ENCODE results near the gene AHDC1.

Gene AHDC1

GRCh38 chr1:27563591-27564471 lies 40.1 kb downstream of the AHDC1 start:
- H3K27me3 ChIP-seq (ENCODE audit: insufficient read depth, low read length) = no peaks in the 10 kb centered on the region
- no peak overlapping the region for H2AFZ ChIP-seq (ENCODE audit: low read depth, low read length)
- H3K4me3 ChIP-seq (ENCODE audit: low read length) = no peak overlapping the region
- no peaks in the 10 kb centered on the region for H3K36me3 ChIP-seq (ENCODE audit: insufficient read depth, low read length)
- no peaks in the 10 kb centered on the region for H3K9me3 ChIP-seq (ENCODE audit: low read length)
- peaks cover 89% of the 10 kb centered on the region for H3K4me1 ChIP-seq (ENCODE audit: insufficient read depth, low read length)

- H2AFZ ChIP-seq (ENCODE audit: low read depth, low read length) = no peak overlapping the region
- H3K4me3 ChIP-seq (ENCODE audit: low read length) = no peak overlapping the region
- no peaks in the 10 kb centered on the region for H3K36me3 ChIP-seq (ENCODE audit: insufficient read depth, low read length)
- H3K4me1 ChIP-seq (ENCODE audit: insufficient read depth, low read length) = peaks cover 87% of the 10 kb centered on the region
- no peaks in the 10 kb centered on the region for H3K9me3 ChIP-seq (ENCODE audit: low read length)
- no peaks in the 10 kb centered on the region for H3K27me3 ChIP-seq (ENCODE audit: insufficient read depth, low read length)
Measured at GRCh38 chr1:27563341-27563590, 40.7 kb downstream of the AHDC1 start.

- Histone ChIP-seq H3K9me3 (ENCODE audit: low read length) (no peaks in the 10 kb centered on the region), H3K4me3 (ENCODE audit: low read length) (no peak overlapping the region), H2AFZ (ENCODE audit: low read depth, low read length) (no peak overlapping the region), H3K4me1 (ENCODE audit: insufficient read depth, low read length) (peaks cover 86% of the 10 kb centered on the region), H3K36me3 (ENCODE audit: insufficient read depth, low read length) (no peaks in the 10 kb centered on the region), H3K27me3 (ENCODE audit: insufficient read depth, low read length) (no peaks in the 10 kb centered on the region)
Measured at GRCh38 chr1:27562534-27563340, 41.2 kb downstream of the AHDC1 start.

GRCh38 chr1:27562021-27562420 lies 41.9 kb downstream of the AHDC1 start:
- Histone ChIP-seq H3K27me3 (ENCODE audit: insufficient read depth, low read length) (no peaks in the 10 kb centered on the region), H3K9me3 (ENCODE audit: low read length) (no peaks in the 10 kb centered on the region), H3K4me1 (ENCODE audit: insufficient read depth, low read length) (peaks cover 88% of the 10 kb centered on the region), H3K4me3 (ENCODE audit: low read length) (no peak overlapping the region), H2AFZ (ENCODE audit: low read depth, low read length) (no peak overlapping the region), H3K36me3 (ENCODE audit: insufficient read depth, low read length) (no peaks in the 10 kb centered on the region)

- H3K4me3 ChIP-seq (ENCODE audit: low read length) = no peak overlapping the region
- no peaks in the 10 kb centered on the region for H3K36me3 ChIP-seq (ENCODE audit: insufficient read depth, low read length)
- no peaks in the 10 kb centered on the region for H3K9me3 ChIP-seq (ENCODE audit: low read length)
- H3K27me3 ChIP-seq (ENCODE audit: insufficient read depth, low read length) = no peaks in the 10 kb centered on the region
- no peak overlapping the region for H2AFZ ChIP-seq (ENCODE audit: low read depth, low read length)
- H3K4me1 ChIP-seq (ENCODE audit: insufficient read depth, low read length) = peaks cover 87% of the 10 kb centered on the region
Measured at GRCh38 chr1:27561124-27561899, 42.6 kb downstream of the AHDC1 start.

- H3K4me3 ChIP-seq (ENCODE audit: low read length) = no peak overlapping the region
- peaks cover 85% of the 10 kb centered on the region for H3K4me1 ChIP-seq (ENCODE audit: insufficient read depth, low read length)
- H3K9me3 ChIP-seq (ENCODE audit: low read length) = no peaks in the 10 kb centered on the region
- H3K36me3 ChIP-seq (ENCODE audit: insufficient read depth, low read length) = no peaks in the 10 kb centered on the region
- H2AFZ ChIP-seq (ENCODE audit: low read depth, low read length) = no peak overlapping the region
- H3K27me3 ChIP-seq (ENCODE audit: insufficient read depth, low read length) = no peaks in the 10 kb centered on the region
Measured at GRCh38 chr1:27560268-27561123, 43.4 kb downstream of the AHDC1 start.

GRCh38 chr1:27559466-27560030 lies 44.4 kb downstream of the AHDC1 start:
- Histone ChIP-seq H3K9me3 (ENCODE audit: low read length) (no peaks in the 10 kb centered on the region), H2AFZ (ENCODE audit: low read depth, low read length) (no peak overlapping the region), H3K36me3 (ENCODE audit: insufficient read depth, low read length) (no peaks in the 10 kb centered on the region), H3K4me3 (ENCODE audit: low read length) (no peak overlapping the region), H3K4me1 (ENCODE audit: insufficient read depth, low read length) (peaks cover 76% of the 10 kb centered on the region), H3K27me3 (ENCODE audit: insufficient read depth, low read length) (no peaks in the 10 kb centered on the region)

- Histone ChIP-seq H3K4me3 (ENCODE audit: low read length) (no peak overlapping the region), H3K4me1 (ENCODE audit: insufficient read depth, low read length) (peaks cover 58% of the 10 kb centered on the region), H3K9me3 (ENCODE audit: low read length) (no peaks in the 10 kb centered on the region), H3K36me3 (ENCODE audit: insufficient read depth, low read length) (peaks cover 15% of the 10 kb centered on the region), H3K27me3 (ENCODE audit: insufficient read depth, low read length) (no peaks in the 10 kb centered on the region), H2AFZ (ENCODE audit: low read depth, low read length) (no peak overlapping the region)
Measured at GRCh38 chr1:27557596-27558340, 46.2 kb downstream of the AHDC1 start.

- no peak overlapping the region for H3K4me3 ChIP-seq (ENCODE audit: low read length)
- H3K36me3 ChIP-seq (ENCODE audit: insufficient read depth, low read length) = peaks cover 21% of the 10 kb centered on the region
- no peak overlapping the region for H2AFZ ChIP-seq (ENCODE audit: low read depth, low read length)
- no peaks in the 10 kb centered on the region for H3K9me3 ChIP-seq (ENCODE audit: low read length)
- peaks cover 50% of the 10 kb centered on the region for H3K4me1 ChIP-seq (ENCODE audit: insufficient read depth, low read length)
- H3K27me3 ChIP-seq (ENCODE audit: insufficient read depth, low read length) = no peaks in the 10 kb centered on the region
Measured at GRCh38 chr1:27556781-27557595, 47.0 kb downstream of the AHDC1 start.

- Histone ChIP-seq H3K27me3 (ENCODE audit: insufficient read depth, low read length) (no peaks in the 10 kb centered on the region), H3K4me1 (ENCODE audit: insufficient read depth, low read length) (peaks cover 45% of the 10 kb centered on the region), H2AFZ (ENCODE audit: low read depth, low read length) (no peak overlapping the region), H3K36me3 (ENCODE audit: insufficient read depth, low read length) (peaks cover 25% of the 10 kb centered on the region), H3K9me3 (ENCODE audit: low read length) (peaks cover 2% of the 10 kb centered on the region), H3K4me3 (ENCODE audit: low read length) (no peak overlapping the region)
Measured at GRCh38 chr1:27556435-27556780, 47.5 kb downstream of the AHDC1 start.

GRCh38 chr1:27555700-27556424 lies 48.1 kb downstream of the AHDC1 start:
- Histone ChIP-seq H3K27me3 (ENCODE audit: insufficient read depth, low read length) (no peaks in the 10 kb centered on the region), H3K4me3 (ENCODE audit: low read length) (no peak overlapping the region), H3K9me3 (ENCODE audit: low read length) (peaks cover 8% of the 10 kb centered on the region), H3K36me3 (ENCODE audit: insufficient read depth, low read length) (peaks cover 30% of the 10 kb centered on the region), H3K4me1 (ENCODE audit: insufficient read depth, low read length) (peaks cover 39% of the 10 kb centered on the region), H2AFZ (ENCODE audit: low read depth, low read length) (no peak overlapping the region)

Measured in neuron (in vitro differentiated cells).